Measurements from ENCODE around the gene PSMA8. TPM values are rescaled to one million over a fixed set of nuclear protein-coding genes. Genes with fewer than 3 reads are reported as not detected.

PSMA8 gene
- total RNA-seq, 4 donors from 2014 or later: not detected

GRCh38 chr18:26207937-26208336 lies 74.3 kb downstream of the PSMA8 start:
- DNase-seq: no peak
- intact Hi-C loops (cut with DNase I): no loop called here
- no peaks in the 10 kb centered on the region for H3K9me3 ChIP-seq
- no peaks in the 10 kb centered on the region for H3K27me3 ChIP-seq
- peak overlapping the region in 1 of 4 donors; percentile 50 for H3K27ac ChIP-seq
- no peak overlapping the region for H3K4me3 ChIP-seq
- no peaks in the 10 kb centered on the region for H3K36me3 ChIP-seq
- TF ChIP-seq POLR2A (IDR thresholded peaks at IDR 0.05): no peak
- no peak for TF ChIP-seq CTCF (IDR thresholded peaks at IDR 0.05)
- peaks cover 0 to 5% (median 0%) of the 10 kb centered on the region in 3 donors for H3K4me1 ChIP-seq
- 25 to 60% methylated on average over 3 of the region's 3 CpGs for WGBS, 2 donors

GRCh38 chr18:26208977-26209376 lies 75.3 kb downstream of the PSMA8 start:
- TF ChIP-seq POLR2A (IDR thresholded peaks at IDR 0.05): no peak
- TF ChIP-seq CTCF (IDR thresholded peaks at IDR 0.05): no peak
- intact Hi-C loops (cut with DNase I): no loop called here
- Histone ChIP-seq H3K27me3 (no peaks in the 10 kb centered on the region), H3K36me3 (no peaks in the 10 kb centered on the region), H3K27ac (peak overlapping the region in 1 of 4 donors; percentile 50), H3K4me3 (no peak overlapping the region), H3K4me1 (peaks cover 0 to 5% (median 0%) of the 10 kb centered on the region in 3 donors), H3K9me3 (no peaks in the 10 kb centered on the region)
- WGBS, 2 donors: 55 to 81% methylated on average over 2 of the region's 2 CpGs
- no peak for DNase-seq

- intact Hi-C loops (cut with DNase I): no loop called here
Observed at GRCh38 chr18:26210147-26210546, 76.5 kb downstream of the PSMA8 start.

GRCh38 chr18:26215247-26215970 lies 81.7 kb downstream of the PSMA8 start:
- Histone ChIP-seq H3K27ac (no peak overlapping the region), H3K27me3 (no peaks in the 10 kb centered on the region), H3K9me3 (no peaks in the 10 kb centered on the region), H3K4me3 (no peak overlapping the region), H3K4me1 (no peaks in the 10 kb centered on the region), H3K36me3 (no peaks in the 10 kb centered on the region)
- no peak for DNase-seq
- 61 to 63% methylated on average over 7 of the region's 7 CpGs for WGBS, 2 donors
- intact Hi-C loops (cut with DNase I): no loop called here
- TF ChIP-seq POLR2A (IDR thresholded peaks at IDR 0.05) (no peak), CTCF (IDR thresholded peaks at IDR 0.05) (no peak)

More at GRCh38 chr18:26210147-26210546, 76.5 kb downstream of the PSMA8 start:
- Histone ChIP-seq H3K27ac (no peak overlapping the region), H3K4me1 (peaks cover 0 to 5% (median 0%) of the 10 kb centered on the region in 3 donors), H3K9me3 (no peaks in the 10 kb centered on the region), H3K27me3 (no peaks in the 10 kb centered on the region), H3K4me3 (no peak overlapping the region), H3K36me3 (no peaks in the 10 kb centered on the region)
- WGBS, 2 donors: 71 to 91% methylated on average over 3 to 4 of the region's 4 CpGs
- no peak for DNase-seq
- TF ChIP-seq CTCF (IDR thresholded peaks at IDR 0.05): no peak
- TF ChIP-seq POLR2A (IDR thresholded peaks at IDR 0.05): no peak

GRCh38 chr18:26225022-26225693 lies 91.5 kb downstream of the PSMA8 start:
- WGBS, 2 donors: 73 to 81% methylated on average over 5 to 7 of the region's 7 CpGs
- TF ChIP-seq CTCF (IDR thresholded peaks at IDR 0.05) (no peak), POLR2A (IDR thresholded peaks at IDR 0.05) (no peak)
- Histone ChIP-seq H3K27ac (no peak overlapping the region), H3K4me1 (peaks cover 3 to 42% (median 12%) of the 10 kb centered on the region in 3 donors), H3K4me3 (no peak overlapping the region), H3K9me3 (no peaks in the 10 kb centered on the region), H3K36me3 (no peaks in the 10 kb centered on the region), H3K27me3 (peaks cover 0 to 4% (median 0%) of the 10 kb centered on the region in 4 donors)
- intact Hi-C loops (cut with DNase I): no loop called here
- DNase-seq: no peak

Measured in esophagus squamous epithelium (tissue), 5 donors.